ENCODE data around the gene ULK4.
"Not testable (repeated sequence)": the region's sequence is repeated elsewhere in the genome, so short reads cannot be mapped to it uniquely, and the experiment has no call there.

The ULK4 gene

GRCh38 chr3:41418961-41419691, 542.8 kb downstream of the ULK4 start:
- peak; percentile 49 for DNase-seq

DNA sequence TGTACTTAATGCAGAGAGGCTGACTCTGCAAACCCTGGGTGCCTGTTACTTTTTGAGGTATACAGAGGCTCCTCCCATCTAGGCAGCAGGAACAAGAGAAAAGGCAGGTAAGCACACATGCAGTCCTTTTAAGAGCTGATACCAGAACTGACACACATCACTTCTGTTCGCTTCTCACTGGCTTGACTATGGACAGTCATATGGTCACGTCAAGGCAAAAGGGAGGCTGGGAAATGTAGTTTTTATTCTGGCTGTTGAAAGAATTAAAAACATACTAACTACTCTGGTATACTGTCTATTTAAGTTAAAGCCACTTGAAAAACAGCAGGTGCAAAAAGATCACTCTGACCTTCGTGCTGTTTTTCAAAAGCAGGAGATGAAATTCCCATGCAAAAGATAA, 544.3 kb downstream of the ULK4 start:
- DNase-seq: no peak

DNA sequence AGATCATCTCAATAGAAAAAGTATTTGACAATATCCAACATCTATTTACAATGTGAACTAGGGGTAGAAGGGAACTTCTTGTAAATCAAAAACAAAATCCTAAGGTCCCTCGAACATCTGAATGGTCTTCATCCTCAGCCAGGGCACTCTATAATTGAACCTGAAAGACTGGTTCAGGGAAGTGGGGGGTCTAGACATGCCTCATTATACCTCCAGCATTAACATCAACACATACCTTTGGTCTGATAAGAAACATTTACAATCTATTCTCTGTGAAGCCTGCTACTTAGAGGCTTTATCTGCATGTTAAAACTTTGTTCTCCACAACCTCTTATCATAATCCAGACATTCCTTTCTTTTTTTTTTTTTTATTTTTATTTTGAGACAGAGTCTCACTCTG, 550.8 kb downstream of the ULK4 start:
- DNase-seq: no peak

DNA sequence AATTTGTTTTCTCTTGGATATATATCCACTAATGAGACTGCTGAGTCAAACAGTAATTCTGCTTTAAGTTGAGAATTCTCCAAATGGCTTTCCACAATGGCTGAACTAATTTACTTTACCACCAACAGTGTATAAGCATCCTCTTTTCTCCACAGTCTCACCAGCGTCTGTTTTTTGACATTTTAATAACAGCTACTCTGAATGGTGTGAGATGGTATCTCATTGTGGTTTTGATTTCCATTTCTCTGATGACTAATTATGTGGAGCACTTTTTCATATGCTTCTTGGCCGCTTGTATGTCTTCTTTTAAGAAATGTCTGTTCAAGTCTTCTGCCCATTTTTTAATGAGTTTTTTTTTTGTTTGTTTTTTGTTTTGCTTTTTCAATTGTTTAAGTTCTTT, 556.4 kb downstream of the ULK4 start:
- peak; percentile 30 for DNase-seq

GRCh38 chr3:41404582-41404981, 557.3 kb downstream of the ULK4 start:
- no peak for DNase-seq

GRCh38 chr3:41394896-41395295, 567.0 kb downstream of the ULK4 start:
- no peak for DNase-seq

- not testable (repeated sequence) for DNase-seq
Observed at GRCh38 chr3:41370765-41371535, 591.0 kb downstream of the ULK4 start.

DNA sequence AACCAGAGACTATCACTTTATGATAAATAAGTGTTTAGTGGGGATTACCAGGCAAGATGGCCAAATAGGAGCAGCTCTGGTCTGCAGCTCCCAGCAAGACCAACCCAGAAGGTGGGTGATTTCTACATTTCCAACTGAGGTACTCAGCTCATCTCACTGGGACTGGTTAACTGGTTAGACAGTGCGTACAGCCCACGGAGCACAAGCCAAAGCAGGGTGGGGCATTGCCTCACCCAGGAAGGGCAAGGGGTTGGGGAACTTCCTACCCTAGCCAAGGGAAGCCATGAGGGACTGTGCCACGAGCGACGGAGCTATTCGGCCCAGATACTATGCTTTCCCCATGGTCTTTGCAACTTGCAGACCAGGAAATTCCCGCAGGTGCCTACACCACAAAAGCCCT, 591.6 kb downstream of the ULK4 start:
- no peak for DNase-seq

- no peak for DNase-seq
Observed at GRCh38 chr3:41369838-41370237, 592.1 kb downstream of the ULK4 start.

DNA sequence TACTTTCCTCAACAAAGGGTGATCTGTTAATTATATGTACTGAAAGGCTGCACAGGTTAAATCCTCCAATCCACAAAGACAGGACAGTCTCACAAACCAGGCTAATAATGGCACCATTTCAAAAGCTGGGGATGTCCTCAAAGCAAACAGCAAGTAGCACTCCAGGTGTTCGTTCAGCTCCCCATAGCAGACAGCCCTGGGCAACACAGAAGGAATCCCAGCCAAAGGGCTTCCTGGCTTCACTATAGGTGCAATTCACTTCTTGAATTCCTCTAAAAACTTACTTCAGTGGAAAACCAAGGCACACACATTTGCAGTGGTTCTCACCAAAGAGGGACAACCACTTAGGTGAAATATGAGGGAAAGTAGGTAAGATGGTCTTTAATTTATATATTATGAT, 595.9 kb downstream of the ULK4 start:
- no peak for DNase-seq

- no peak for DNase-seq
Observed at GRCh38 chr3:41364736-41365135, 597.2 kb downstream of the ULK4 start.

GRCh38 chr3:41363830-41364523, 597.9 kb downstream of the ULK4 start:
- no peak for DNase-seq

GRCh38 chr3:41362638-41363559, 599.0 kb downstream of the ULK4 start:
- DNase-seq: no peak

GRCh38 chr3:41357271-41357670, 604.6 kb downstream of the ULK4 start:
- DNase-seq: no peak

- DNase-seq: no peak
Observed at GRCh38 chr3:41356775-41357174, 605.1 kb downstream of the ULK4 start.

GRCh38 chr3:41352510-41352909, 609.4 kb downstream of the ULK4 start:
- DNase-seq: peak; percentile 10

DNA sequence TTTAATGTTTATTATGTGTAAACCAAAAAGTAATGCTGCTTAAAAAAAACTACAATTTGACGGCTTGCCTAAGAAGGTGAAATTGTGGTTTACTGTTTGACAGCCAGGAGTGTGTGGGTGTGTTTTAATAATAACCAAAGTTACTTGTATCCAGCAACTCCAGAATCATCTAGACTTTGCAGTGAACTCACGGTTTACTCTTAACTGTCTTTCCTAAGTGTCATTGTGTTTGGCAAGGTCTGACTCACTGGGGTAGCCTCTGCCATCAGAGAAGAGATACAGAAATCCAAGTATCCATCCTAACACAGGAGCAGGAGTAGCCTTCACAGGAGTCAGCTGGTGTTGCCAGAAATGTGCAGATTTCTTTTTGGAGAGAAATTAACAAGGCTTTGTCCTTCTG, 611.5 kb downstream of the ULK4 start:
- no peak for DNase-seq

GRCh38 chr3:41348401-41348800, 613.5 kb downstream of the ULK4 start:
- no peak for DNase-seq

GRCh38 chr3:41346698-41347270, 615.1 kb downstream of the ULK4 start:
- DNase-seq: no peak

DNA sequence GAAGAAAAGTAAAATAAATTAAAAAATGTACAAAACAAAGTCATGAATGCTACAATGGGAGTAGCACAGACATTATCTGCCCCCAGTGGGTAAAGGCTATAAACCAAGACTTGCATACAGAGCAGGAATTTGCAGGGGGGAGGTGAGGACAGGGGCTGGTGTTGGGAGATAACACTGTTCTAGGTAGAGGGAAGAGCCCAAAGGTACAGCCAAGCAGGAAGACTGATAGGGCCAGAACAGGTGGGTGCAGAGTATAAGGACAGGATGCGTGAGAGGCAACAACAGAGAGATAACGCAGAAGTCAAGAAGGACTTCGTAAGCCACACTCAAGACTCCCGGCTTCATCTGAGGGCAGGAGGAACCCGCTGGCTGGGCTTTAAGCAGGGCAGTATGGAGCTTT, 616.1 kb downstream of the ULK4 start:
- DNase-seq: peak; percentile 28

DNA sequence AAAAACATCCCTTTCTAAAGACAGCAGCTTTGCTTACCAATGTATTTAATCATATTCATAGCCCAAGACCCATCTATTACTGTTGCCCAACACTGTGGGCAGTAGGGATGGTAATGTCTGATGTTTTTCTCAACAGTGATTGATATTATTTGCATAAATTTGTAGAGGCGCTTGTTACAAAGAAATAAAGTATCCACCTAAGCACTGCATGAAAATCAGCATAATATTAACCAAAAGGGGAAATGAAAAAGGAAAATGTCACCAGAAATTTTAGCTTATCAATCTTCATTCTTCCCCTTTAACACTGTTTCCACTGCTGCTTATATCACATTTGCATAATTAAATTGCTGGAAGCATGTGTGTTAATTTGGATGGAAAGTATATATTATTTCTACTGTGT, 622.1 kb downstream of the ULK4 start:
- no peak for DNase-seq

DNA sequence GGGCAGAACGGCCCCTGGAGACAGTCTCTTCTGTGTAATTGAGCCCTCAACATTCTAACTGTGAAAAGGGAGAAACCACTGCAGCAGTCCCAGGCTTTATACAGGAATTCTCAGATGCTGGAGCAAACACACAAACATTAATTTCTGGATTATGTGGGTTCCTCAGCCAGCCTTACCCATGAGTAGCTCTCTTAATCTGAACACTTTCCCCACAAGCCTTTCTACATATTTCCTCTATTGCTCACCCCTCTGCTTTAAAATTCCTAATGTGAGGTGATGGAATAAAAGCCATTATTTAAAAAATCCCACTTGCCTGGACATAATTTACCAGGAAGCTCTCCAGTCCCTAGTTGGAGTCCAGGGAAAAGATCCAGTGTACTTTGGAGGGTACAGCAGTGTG, 623.6 kb downstream of the ULK4 start:
- no peak for DNase-seq
